GM21390 (cell line): Measurements from ENCODE around the gene PTMA.
"Not testable (repeated sequence)": the region's sequence is repeated elsewhere in the genome, so short reads cannot be mapped to it uniquely, and the experiment has no call there.

ENCODE experiments used
- ATAC-seq: cut with Tn5 transposase; IDR thresholded peaks from one replicate; pipeline ENCODE4 v1.9.1; 2021; ENCODE audit not compliant: unreplicated experiment

Gene PTMA

DNA sequence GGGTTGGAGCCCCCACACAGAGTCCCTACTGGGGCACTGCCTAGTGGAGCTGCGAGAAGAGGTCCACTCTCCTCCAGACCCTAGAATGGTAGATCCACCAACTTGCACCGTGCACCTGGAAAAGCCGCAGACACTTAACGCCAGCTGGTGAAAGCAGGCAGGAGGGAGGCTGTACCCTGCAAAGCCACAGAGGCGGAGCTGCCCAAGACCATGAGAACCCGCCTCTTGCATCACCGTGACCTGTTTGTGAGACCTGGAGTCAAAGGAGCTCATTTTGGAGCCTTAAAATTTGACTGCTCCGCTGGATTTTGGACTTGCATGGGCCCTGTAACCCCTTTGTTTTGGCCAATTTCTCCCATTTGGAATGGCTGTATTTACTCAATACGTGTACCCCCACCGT lies 40.7 kb downstream of the PTMA start:
- not testable (repeated sequence) for ATAC-seq

DNA sequence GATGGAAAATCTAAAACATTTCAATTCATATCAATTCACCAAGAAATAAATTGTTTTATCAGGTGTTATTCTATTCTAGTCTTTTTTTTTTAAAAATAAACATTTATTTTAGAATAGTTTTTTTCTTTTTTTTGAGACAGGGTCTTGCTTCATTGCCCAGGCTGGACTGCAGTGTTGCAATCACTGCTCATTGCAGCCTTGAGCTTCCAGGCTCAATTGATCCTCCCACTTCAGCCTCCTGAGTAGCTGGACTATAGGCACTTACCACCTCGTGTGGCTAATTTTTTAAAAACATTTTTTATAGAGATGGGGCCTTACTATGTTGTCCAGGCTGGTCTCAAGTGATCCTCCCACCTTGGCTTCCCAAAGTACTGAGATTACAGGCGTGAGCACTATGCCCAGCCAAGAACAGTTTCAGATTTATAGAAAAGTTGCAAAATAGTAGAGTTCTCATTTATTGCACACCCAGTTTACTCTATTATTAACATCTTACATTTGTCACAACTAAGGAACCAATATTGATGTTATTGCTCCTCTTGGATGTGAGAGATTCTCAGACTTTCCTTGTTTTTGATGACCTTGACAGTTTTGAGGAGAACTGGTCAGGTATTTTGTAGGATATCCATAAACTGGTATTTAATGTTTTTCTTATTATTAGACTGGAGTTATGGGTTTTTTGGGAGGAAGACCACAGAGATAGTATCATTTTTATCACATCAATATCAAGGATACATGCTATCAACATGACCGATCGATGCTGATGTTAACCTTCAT lies 42.9 kb downstream of the PTMA start:
- no peak for ATAC-seq

DNA sequence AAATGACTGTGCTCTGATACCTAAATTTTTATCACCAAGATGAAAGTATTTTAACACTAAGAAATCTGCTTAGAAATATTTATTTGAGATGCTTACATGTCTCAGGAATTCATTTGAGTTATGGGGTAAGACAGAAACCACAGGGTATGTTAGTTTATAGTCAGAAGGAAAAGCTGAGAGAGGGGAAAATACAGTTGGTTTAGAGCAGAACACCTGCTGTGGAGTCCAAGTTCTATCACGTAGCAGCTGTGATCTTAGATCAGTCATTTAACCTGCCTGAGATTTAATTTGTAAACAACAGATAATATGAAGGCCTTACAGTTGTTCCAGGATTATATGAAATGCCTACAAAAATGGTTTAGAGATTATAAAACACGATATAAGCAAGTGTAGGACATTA lies 43.7 kb downstream of the PTMA start:
- ATAC-seq: no peak

DNA sequence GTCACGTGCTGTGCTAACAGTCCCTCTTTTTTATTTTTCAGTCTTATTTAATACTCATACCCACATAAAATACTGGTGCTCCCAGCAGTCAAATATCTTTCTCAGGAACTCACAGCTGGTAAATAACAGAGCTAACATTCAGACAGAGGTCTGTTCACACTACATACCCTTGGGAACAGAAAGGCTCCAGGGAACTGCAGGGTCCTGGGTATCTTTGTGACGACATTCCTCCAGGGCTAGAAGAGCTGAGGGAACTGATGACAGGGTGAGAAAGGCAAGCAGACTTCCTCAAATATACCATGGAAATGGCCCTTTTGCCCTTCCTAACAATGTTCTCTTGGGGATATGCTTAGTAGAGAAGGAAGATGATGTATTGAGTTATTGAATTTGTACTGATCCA lies 53.4 kb downstream of the PTMA start:
- ATAC-seq: no peak
